DMS 273 (cell line): Measurements from ENCODE around the gene SIK2.

Experiments
- DNase-seq: peaks from one replicate; lab custom pipeline; 2025; ENCODE audit not compliant: unreplicated experiment; lab: John Stamatoyannopoulos, UW

The SIK2 gene

DNA sequence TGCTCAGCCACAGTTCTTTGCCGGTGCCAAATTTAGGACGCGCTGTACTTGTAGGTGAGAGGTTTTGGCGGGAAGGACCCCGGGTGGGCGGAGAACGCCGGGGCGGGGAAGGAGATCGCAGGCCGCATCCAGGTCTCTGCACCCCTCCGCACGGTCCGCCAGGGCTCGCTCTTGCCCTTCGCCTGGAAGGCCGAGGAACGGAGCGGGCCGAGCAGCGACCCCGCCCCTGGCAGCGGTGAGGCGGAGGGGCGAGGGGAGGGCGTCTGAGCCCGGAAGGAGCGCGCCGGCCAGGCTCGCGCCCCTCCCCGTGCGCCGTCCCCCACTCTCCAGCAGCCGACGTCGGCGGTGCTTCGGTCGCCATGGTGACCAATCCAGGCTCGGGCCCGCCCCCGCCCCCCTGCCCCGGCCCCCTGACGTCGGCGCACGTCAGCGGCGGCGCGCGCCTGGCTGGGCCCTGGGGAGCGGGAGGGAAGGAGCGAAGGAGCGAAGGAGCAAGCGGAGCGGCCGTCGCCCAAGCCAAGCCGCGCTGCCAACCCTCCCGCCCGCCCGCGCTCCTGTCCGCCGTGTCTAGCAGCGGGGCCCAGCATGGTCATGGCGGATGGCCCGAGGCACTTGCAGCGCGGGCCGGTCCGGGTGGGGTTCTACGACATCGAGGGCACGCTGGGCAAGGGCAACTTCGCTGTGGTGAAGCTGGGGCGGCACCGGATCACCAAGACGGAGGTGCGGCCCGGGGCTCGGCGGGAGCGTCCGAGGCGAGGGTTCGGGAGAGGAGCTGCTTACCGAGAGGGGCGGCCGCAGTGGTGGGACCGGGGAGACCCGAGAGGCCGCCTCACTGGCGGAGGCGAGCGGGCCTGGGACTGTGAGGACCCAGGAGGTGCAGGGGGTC lies at the start of gene SIK2:
Gene SIK2, plus strand, starts transcription at position 471 of the 886 bp plus-strand sequence. Its CDS starts 115 bp downstream, at position 586.
- peak; percentile 97 for DNase-seq

DNA sequence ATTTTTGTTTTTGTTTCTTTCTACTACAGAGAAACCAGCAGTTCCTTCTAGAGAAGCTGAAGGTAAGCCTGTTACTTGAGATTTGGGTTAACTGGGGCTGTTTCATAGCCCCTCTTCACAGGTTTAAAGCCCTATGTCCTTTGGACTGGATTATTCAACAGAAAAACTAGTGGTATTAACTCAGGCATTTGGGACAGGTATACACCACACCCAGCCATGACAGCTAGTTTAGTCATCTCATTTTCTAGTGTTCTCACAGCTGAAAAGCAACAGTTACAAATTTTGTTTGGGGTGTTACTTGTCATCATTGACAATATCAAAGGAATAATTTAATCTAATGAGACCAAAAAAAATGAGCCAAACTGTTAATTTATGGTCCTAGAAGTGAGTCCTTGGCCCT lies 47.7 kb upstream of the SIK2 start:
- DNase-seq = no peak

DNA sequence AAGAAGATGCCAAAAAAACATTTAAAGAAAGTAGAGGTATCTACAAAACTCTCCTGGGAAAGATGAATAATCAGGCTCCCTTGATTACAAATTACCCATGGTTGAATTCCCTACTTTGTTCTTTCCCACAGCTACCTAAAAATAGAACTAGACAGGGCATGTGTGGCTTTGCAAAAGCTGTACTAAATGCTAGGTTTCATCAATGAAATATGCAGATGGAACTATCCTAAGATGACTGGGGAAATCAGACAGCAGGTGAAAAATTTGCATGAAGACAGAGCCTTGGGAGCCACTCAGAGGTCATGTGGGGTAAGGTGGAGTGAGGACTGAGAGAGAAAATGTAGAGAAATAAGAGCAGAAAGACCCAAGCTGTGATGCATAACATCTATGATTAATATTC lies 47.0 kb upstream of the SIK2 start:
- no peak for DNase-seq

DNA sequence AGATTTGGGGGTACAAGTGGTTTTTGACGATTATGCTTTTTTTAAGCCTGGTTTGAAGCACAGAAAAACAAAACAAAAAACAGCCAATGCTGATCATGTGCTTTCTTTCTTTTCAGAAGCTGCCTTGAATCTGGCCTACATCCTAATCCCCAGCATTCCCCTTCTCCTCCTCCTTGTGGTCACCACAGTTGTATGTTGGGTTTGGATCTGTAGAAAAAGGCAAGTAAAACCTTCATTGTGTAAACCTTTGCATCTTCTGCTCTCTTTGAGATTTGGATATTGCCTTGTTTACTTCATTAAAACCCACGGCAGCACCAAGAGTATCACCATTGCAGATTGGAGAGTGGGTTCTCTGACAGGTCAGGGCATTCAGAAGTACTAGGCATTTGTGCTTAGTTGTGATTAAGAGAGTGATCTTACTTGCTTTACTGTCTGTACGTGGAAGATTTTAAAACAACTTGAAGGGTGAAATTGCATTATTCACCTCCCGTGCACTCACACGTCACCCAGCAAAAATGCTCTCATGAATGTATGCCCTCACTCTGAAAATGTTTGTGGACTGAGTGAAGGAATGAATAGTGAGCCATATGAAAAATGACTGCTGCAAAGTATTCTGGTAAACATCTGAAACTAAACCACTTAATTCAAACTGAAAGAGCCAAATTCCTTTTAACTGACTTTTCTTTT lies 44.7 kb upstream of the SIK2 start:
- DNase-seq = no peak

DNA sequence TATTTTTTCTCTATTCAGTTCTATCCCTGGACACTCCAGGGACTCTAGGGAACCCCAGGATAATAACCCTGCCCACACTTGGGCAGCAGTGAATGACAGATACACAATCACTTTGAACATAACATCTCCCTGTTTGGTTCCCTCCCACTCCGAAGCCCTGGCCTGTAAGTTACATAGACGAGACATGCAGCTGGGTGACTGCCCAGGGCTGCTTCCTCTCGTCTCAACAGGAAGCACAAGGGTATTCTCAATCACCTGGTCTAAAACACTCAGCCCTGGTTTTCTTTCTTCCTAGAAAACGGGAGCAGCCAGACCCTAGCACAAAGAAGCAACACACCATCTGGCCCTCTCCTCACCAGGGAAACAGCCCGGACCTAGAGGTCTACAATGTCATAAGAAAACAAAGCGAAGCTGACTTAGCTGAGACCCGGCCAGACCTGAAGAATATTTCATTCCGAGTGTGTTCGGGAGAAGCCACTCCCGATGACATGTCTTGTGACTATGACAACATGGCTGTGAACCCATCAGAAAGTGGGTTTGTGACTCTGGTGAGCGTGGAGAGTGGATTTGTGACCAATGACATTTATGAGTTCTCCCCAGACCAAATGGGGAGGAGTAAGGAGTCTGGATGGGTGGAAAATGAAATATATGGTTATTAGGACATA lies 42.3 kb upstream of the SIK2 start:
- DNase-seq = no peak

DNA sequence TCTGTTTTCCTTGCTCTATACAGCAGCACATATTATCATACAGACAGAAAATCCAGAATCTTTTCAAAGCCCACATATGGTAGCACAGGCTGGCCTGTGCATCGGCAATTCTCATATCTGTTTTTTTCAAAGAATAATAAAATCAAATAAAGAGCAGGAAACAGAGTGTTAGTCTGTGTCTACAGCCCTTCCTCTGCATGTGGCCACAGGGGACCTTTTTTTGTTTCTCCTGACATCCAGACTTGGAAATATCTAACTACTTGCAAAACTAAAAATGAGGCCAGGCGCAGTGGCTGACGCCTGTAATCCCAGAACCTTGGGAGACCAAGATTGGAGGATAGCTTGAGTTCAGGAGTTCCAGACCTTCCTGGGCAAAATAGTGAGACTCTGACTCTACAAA lies 41.4 kb upstream of the SIK2 start:
- no peak for DNase-seq

DNA sequence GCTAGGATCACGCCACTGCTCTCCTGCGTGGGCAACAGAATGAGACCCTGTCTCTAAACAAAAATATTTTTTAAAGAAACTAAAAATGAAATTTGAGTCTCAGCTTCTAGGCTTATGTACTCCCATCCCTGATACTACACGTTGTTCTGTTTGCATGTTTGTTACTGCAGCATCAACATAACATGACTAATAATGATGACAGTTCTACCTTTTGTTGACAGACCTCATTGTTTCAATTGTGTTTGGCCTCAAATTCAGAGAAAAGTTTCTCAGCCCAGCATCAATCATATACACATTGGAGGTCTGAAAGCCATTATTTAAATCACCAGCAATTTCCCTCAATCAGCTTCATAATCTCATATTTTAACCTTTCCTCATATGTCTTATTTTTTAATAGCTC lies 40.9 kb upstream of the SIK2 start:
- DNase-seq = no peak

DNA sequence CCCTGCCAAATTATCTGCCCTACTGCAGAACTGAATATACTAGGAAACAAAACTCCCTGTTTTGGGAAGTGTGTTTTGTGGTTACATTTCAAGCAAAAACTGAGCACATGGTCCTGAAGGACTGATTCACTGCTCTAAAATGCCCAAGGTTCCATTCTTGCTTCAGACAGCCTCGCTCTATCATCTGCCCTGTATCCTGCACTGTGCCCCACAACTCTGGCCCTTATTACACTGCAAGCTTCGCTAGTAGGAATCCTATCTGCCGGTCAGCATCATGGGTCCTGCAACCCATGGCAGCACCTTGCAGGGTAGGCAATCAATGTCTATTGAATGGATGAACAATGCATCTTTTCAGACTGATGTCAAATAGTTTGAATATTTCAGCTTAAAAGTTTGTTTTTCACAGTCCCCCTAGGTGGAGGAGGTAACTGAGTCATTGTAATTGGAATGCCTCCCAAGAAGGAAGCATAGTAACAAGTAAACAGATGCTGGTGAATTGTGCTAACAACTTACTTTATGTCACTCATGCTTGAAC lies 40.4 kb upstream of the SIK2 start:
- DNase-seq = no peak

DNA sequence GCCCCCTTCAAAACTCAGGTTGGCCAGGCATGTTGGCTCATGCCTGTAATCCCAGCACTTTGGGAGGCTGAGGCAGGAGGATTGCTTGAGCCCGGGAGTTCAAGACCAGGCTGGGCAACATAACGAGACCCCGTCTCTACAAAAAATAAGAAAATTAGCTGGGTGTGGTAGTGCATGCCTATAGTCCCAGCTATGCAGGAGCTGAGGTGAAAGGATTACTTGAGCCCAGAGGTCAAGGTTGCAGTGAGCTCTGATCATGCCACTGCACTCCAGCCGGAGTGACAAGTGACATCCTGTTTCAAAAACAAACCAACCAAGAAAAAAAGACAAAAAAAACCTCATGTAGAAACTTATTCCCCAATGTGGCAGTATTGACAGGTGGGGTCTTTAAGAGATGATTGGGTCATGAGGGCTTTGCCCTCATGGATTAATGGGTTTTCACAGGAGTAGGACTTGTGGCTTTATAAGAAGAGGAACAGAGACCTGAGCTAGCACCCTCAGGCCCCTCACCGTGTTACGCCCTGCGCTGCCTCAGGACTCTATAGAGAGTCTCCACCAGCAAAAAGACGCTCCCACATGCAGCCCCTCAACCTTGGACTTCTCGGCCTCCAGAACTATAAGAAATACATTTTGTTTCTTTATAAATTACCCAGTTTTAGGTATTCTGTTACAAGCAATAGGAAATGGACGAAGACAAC lies 39.4 kb upstream of the SIK2 start:
- no peak for DNase-seq

DNA sequence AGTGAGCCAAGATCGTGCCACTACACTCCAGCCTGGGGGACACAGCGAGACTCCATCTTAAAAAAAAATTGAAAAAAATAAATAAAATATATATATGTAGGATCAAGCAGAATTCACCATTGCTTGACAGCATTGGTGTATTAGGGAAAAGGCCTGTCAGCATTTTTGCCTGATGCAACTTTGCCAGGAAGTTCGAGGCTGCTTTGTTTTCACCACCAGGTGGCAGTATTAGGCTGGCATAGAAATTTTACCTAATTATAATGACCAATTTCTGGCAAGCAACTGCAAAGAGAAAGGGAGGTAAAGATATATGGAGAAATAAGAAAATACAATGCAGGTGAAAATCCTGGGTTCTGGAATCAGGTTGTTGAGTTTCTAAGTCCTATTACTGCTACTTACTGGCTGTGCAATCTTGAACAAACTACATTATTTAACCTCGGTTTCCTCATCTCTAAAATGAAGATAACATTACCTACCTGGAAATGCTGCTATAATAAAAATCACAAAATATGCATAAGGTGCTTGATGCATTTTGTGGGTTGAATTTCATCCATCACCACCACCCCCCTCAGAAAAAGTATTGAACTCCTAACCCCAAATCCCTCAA lies 37.0 kb upstream of the SIK2 start:
- DNase-seq = peak; percentile 83

DNA sequence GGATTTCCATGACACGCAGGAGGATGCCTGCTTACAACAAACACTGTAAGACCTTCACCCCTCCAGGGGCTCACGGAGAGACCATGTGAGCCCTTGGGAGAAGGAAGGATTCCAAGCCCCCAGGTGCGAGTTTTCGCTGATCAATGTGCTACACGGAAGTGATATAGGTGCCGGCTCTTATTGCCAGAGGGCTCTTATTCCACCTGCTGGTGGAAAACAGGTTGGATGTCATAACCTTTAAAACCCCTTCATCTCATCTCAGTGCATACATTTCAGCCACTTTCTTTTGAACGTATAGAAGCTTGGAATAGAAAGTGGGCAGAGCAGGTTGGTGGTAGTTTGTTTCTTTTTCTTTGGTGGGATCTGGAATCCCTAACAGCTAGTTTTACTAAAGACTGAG lies 35.9 kb upstream of the SIK2 start:
- DNase-seq = no peak

DNA sequence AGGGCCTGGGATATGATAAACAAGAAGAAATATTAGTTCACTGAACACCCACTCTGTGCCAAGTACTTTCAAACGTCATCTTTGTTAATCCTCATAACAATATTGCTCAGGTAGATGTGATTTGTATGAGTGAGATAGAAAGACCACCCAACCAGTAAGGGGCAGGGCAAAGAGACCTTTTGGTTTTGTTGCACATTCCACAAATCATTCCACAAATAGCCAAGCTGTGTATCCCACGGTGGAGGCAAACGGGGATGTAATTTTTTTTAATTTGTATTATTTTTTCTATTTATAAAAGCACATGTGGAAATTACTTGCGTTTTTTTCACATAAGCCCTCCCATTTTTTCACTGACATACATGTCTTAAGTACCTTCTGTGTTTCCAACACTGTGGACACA lies 32.8 kb upstream of the SIK2 start:
- no peak for DNase-seq

DNA sequence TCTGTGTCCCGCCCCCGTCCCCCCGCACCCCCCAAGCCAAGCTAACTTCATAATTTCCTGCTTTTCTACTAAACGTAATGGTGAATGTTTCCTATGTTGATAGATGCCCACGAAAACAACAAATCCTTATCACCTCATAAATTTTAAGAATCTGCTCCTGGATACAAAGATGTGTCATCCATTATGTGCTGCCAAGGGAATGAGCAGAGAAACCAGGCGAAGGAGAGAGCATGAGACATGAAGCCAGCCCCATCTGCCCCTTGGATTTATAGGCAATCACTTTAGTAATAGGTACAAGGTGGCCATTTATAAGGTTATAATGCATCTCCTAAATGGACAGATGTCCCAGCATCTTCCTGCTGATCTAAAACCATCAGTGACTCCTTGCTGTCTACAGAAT lies 31.5 kb upstream of the SIK2 start:
- no peak for DNase-seq

DNA sequence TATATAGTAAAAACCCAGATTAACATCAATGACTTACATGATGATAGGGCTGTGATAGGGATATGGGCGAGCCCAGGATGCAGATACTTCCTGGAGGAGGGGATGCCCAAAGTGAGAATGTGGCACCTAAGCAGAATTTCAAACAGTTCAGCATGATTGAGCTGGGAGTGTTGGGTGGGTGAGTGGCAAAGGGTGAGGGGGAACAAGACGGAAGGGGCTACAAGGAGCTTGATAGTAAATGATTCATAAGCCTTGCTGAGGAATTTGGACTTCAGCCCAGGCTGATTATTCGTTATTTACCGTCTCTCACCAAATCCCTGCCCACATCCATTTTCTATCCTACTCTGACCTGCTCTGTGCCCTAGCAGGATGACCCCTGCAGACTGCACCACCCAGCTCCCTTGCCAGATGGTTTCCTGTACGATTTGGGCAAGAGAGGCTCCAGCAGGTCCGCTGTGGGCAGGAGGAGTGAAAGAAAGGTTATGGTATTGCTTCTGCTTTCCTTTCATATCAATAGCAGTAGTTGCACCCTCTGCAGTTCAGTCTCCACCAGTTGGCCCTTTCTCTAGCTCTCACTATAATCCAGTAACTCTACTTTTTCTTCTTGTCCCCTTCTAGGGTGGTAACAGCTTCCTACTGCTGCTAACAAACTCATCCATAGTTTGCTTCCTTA lies 30.3 kb upstream of the SIK2 start:
- DNase-seq = no peak

DNA sequence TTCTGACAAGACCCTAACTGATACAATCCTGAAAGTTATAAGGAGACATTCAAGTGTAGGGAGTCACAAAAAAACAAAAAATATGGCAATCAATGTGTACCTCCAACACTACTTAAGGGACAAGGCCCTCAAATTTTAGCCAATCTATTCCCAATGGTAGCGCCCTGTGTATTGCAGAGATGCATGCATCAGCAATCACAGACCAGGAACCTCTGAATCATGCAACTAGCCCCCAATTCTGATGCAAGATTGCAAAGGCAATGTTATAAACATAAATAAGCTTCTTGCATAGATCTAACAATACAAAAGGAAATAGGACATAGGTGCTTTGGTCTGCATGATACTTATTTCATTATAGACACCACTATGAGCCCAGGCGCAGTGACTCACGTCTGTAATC lies 29.7 kb upstream of the SIK2 start:
- no peak for DNase-seq

DNA sequence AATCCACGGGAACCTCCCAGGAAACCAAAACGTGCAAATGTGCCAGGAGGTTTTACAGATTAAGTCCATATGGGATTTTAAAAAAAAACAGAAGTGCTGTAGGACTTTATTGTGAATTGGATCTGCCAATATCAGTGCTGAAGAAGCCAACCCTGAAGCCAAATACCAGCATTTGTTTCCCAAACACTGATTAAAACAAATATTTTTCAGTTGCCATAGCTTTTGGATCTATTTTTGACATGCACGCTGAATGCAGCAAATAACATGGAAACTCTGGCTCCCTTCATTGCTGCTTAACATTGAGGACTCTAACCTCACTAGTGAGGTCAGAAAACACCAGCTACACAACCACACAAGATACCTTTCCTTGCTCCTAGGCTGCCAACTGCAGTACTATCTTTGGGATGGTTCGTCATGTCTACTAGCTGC lies 28.4 kb upstream of the SIK2 start:
- DNase-seq = no peak

DNA sequence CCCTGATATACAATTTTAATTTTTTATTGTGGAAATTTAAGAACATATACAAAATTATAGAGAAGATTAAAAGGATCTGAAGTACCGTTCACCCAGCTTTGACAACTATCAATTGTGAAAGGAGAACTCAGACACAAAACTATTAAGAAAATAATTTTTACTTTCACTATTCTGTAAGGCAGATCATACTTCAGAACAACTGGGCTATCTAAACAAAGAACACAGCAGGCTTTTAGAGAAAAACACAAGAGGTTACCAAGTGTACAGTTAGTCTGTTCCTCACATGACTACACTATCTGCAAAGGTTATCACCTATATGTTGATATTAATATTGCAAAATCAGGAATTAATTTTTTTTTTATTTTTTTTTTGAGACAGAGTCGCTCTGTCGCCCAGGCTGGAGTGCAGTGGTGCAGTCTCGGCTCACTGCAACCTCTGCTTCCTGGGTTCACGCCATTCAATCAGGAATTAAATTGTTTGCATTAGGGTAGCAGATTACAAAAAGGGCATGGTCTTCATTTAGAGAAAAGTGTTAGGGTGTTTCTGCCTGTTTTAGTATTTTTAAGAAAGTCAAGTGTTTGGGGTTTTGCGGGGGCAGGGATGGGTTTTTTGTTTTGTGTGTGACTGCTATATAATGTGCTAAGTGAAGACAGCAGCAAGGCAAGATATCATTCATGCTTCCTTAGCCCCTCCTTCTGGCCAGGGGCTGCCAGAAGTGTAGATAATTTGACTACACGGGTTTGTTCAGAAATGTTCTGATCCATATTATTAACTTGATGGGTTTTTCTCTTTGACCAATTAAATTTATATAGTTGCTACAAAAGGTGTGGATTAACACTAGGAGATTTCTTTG lies 27.6 kb upstream of the SIK2 start:
- no peak for DNase-seq

DNA sequence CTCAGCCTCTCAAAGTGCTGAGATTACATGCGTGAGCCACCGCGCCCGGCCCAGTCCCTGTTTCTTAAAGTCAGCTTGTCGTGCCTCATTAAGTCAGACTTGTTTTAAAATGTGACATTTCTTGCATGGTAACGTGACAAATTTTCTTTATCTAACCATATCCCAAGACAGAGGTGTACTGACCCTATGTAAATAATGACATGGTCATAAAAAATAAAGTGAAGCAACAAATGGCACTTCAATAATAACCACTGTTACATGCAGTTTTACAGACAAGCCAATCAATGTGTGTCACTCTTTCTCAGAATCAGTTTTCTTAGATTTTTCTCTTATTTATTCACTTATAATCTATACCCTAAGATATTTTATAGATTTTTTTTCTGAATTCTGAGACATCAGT lies 26.5 kb upstream of the SIK2 start:
- no peak for DNase-seq

DNA sequence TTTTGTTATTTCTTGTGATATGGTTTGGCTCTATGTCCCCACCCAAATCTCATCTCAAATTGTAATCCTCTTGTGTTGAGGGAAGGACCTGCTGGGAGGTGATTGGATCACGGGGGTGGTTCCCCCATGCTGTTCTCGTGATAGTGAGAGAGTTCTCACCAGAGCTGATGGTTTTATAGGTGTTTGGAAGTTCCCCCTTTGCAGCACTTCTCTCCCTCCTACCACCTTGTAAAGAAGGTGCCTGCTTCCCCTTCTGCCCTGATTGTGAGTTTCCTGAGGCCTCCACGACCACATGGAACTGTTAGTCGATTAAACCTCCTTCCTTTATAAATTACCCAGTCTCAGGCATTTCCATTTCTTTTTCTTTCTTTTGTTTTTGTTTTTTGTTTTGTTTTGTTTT lies 24.4 kb upstream of the SIK2 start:
- DNase-seq = no peak
